GM20000 (cell line): ENCODE measurements around the gene SORBS1.

Source experiments
- DNase-seq: peaks from one replicate; pipeline ENCODE4 v3.0.0; 2012; ENCODE audit warnings: low spot score
- TF ChIP-seq, protein P1 (sequence below): IDR thresholded peaks from 2 replicates; pipeline ENCODE4 v1.5.1; 2012; ENCODE audit warnings: mild to moderate bottlenecking, control low read depth; ENCODE audit errors: extremely low read depth, missing control alignments

Gene SORBS1

GRCh38 chr10:95547791-95548435, 13.3 kb downstream of the SORBS1 start:
- DNase-seq, result no peak
- TF ChIP-seq, protein P1, sequence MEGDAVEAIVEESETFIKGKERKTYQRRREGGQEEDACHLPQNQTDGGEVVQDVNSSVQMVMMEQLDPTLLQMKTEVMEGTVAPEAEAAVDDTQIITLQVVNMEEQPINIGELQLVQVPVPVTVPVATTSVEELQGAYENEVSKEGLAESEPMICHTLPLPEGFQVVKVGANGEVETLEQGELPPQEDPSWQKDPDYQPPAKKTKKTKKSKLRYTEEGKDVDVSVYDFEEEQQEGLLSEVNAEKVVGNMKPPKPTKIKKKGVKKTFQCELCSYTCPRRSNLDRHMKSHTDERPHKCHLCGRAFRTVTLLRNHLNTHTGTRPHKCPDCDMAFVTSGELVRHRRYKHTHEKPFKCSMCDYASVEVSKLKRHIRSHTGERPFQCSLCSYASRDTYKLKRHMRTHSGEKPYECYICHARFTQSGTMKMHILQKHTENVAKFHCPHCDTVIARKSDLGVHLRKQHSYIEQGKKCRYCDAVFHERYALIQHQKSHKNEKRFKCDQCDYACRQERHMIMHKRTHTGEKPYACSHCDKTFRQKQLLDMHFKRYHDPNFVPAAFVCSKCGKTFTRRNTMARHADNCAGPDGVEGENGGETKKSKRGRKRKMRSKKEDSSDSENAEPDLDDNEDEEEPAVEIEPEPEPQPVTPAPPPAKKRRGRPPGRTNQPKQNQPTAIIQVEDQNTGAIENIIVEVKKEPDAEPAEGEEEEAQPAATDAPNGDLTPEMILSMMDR, result no peak

DNA sequence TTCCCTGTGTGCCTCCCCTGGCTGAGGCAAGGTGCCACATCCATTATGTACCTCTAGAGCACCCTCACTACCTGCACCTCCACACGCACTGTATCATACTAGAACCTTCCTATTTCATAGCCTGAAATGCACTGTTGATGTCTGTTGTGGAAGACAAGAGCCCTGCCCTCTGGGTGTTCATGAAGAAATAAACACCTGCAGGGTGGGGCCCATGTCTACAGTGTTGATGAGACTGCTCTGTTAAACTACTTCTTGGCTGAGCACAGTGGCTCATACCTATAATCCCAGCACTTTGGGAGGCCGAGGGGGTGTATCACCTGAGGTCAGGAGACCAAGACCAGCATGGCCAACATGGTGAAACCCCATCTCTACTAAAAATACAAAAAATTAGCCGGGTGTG, 14.0 kb downstream of the SORBS1 start:
- TF ChIP-seq, protein P1, result no peak
- no peak for DNase-seq

DNA sequence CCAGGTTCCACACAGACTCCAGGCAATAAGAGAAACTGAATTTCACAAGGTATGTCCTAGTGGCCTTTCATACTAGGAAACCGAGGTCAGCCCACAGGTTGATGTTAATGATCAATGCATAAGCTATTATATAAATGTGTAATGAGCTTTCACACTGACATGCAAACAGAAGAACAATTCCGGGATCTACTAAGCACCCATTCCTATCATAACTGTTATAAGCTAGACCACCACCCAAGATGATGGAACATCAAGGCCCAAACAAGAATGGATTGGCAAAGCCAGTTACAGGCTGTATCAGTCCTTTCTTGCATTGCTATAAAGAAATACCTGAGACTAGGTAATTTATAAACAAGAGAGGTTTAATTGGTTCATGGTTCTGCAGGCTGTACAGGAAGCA, 15.2 kb downstream of the SORBS1 start:
- no peak for DNase-seq
- TF ChIP-seq, protein P1, result no peak

- TF ChIP-seq, protein P1, result no peak
- no peak for DNase-seq
Measured at GRCh38 chr10:95544783-95545500, 16.2 kb downstream of the SORBS1 start.

DNA sequence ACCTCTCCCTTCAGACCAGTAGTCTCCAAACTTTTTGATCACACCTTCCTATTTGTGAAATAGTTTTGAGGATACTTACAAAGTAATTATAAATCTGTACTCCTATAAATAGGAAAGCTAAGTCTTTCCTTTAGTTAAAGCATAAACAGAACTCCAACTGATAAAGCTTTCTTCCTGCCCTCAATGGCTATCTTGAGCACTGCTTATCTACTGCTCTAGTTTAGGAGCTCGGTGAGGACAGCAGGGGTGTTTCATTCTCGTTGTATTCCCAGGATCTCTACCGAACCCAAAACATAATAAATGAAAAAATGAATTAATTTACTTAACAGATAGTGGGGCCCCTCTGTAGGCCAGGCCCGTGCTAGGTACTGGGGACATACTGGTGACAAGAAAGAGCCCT, 17.7 kb downstream of the SORBS1 start:
- TF ChIP-seq, protein P1, result no peak

GRCh38 chr10:95542761-95543160, 18.4 kb downstream of the SORBS1 start:
- DNase-seq, result no peak
- TF ChIP-seq, protein P1, result no peak

More for the DNA sequence above, 17.7 kb downstream of the SORBS1 start:
- DNase-seq, result no peak

DNA sequence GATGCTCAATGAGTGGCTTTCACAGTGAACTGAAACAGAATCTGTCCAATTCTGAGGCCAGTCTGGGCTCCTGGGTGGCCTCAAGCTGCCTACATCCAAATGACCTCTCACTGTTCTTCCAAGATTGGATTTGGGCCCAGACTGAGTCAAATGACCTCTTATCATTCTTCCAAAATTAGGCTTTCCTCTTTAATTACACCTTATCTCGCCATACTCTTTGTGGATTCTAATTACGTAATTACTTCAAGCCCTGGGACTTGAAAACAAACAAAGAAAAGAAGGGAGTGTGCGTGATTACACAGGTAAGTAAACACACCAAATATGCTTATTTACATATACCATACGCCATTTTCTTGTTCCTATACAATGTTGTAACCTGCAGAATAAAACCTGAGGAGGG, 18.8 kb downstream of the SORBS1 start:
- DNase-seq, result no peak
- TF ChIP-seq, protein P1, result no peak
